Measurements from ENCODE around the gene PALLD.

DNA sequence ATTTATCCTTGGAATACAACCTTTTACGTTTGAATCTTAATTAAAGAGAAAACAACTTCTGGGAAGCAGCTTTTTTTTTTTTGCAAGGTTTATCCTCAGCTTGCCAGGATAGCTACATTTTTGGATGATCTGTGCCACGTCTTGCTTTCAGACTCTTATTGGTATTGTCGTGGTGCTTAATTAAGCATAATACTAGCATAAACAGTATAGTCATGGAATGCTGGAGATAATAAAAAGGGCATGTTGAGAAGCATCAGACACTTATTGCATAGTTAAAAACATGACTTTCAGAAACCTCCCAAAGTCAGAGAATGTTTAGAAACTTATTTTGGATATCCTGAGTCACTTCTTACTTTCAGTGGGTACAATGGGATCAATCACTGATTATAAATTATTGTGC lies 77.0 kb downstream of the PALLD start:
- TF ChIP-seq POLR2AphosphoS5 (IDR thresholded peaks at IDR 0.05) (no peak), EP300 (IDR thresholded peaks at IDR 0.05) (no peak), POLR2A (IDR thresholded peaks at IDR 0.05) (no peak)
- TF ChIP-seq, protein P1, sequence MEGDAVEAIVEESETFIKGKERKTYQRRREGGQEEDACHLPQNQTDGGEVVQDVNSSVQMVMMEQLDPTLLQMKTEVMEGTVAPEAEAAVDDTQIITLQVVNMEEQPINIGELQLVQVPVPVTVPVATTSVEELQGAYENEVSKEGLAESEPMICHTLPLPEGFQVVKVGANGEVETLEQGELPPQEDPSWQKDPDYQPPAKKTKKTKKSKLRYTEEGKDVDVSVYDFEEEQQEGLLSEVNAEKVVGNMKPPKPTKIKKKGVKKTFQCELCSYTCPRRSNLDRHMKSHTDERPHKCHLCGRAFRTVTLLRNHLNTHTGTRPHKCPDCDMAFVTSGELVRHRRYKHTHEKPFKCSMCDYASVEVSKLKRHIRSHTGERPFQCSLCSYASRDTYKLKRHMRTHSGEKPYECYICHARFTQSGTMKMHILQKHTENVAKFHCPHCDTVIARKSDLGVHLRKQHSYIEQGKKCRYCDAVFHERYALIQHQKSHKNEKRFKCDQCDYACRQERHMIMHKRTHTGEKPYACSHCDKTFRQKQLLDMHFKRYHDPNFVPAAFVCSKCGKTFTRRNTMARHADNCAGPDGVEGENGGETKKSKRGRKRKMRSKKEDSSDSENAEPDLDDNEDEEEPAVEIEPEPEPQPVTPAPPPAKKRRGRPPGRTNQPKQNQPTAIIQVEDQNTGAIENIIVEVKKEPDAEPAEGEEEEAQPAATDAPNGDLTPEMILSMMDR (IDR thresholded peaks at IDR 0.05) = no peak

Data from suprapubic skin (tissue), 4 donors.